ENCODE measurements around the gene ACVR1B. TPM values are rescaled to one million over a fixed set of nuclear protein-coding genes. Genes with fewer than 3 reads are reported as not detected.

ACVR1B gene
- total RNA-seq, 2 donors from 2014 or later, result 20.0 to 22.4 TPM

- peak; percentile 68 for DNase-seq (ENCODE audit: low spot score)
- intact Hi-C loops (cut with DNase I), result loop anchor here in 1 of 2 donors (10.0 kb wide), 1 partner anchor 70 kb away; no protein-coding TSS in a partner anchor
These were observed 36.4 kb upstream of the ACVR1B start for GRCh38 chr12:51915003-51915625.

- peak; percentile 67 for DNase-seq (ENCODE audit: low spot score)
- intact Hi-C loops (cut with DNase I), result loop anchor here in 1 of 2 donors (10.0 kb wide), 1 partner anchor 69 kb away; no protein-coding TSS in a partner anchor
These were observed 35.5 kb upstream of the ACVR1B start for GRCh38 chr12:51915951-51916350.

- peak; percentile 66 for DNase-seq (ENCODE audit: low spot score)
- intact Hi-C loops (cut with DNase I), result loop anchor here in 1 of 2 donors (10.0 kb wide), 1 partner anchor 68 kb away; no protein-coding TSS in a partner anchor
These were observed 34.4 kb upstream of the ACVR1B start for GRCh38 chr12:51917041-51917590.

- DNase-seq (ENCODE audit: low spot score), result no peak
- intact Hi-C loops (cut with DNase I), result loop anchor here in 1 of 2 donors (10.0 kb wide), 1 partner anchor 67 kb away; no protein-coding TSS in a partner anchor
These were observed 33.6 kb upstream of the ACVR1B start for GRCh38 chr12:51917746-51918453.

- intact Hi-C loops (cut with DNase I), result no loop called here
- DNase-seq (ENCODE audit: low spot score), result peak; percentile 31
These were observed 31.5 kb upstream of the ACVR1B start for GRCh38 chr12:51920046-51920445.

- intact Hi-C loops (cut with DNase I), result no loop called here
- peak; percentile 72 for DNase-seq (ENCODE audit: low spot score)
These were observed 30.3 kb upstream of the ACVR1B start for GRCh38 chr12:51921017-51921725.

- peak; percentile 67 for DNase-seq (ENCODE audit: low spot score)
- intact Hi-C loops (cut with DNase I), result no loop called here
These were observed 29.4 kb upstream of the ACVR1B start for GRCh38 chr12:51922146-51922545.

- intact Hi-C loops (cut with DNase I), result no loop called here
These were observed 28.6 kb upstream of the ACVR1B start for GRCh38 chr12:51922762-51923505.

GRCh38 chr12:51923506-51924365 lies 27.8 kb upstream of the ACVR1B start:
- intact Hi-C loops (cut with DNase I), result no loop called here

More at GRCh38 chr12:51922762-51923505, 28.6 kb upstream of the ACVR1B start:
- DNase-seq (ENCODE audit: low spot score), result peak; percentile 86

GRCh38 chr12:51924551-51925319 lies 26.8 kb upstream of the ACVR1B start:
- intact Hi-C loops (cut with DNase I), result no loop called here
- DNase-seq (ENCODE audit: low spot score), result peak; percentile 50

More at GRCh38 chr12:51923506-51924365, 27.8 kb upstream of the ACVR1B start:
- DNase-seq (ENCODE audit: low spot score), result peak; percentile 93

GRCh38 chr12:51925346-51926063 lies 26.0 kb upstream of the ACVR1B start:
- DNase-seq (ENCODE audit: low spot score), result peak; percentile 57
- intact Hi-C loops (cut with DNase I), result no loop called here

- intact Hi-C loops (cut with DNase I), result no loop called here
- DNase-seq (ENCODE audit: low spot score), result peak; percentile 60
These were observed 25.4 kb upstream of the ACVR1B start for GRCh38 chr12:51926064-51926632.

GRCh38 chr12:51926718-51927117 lies 24.8 kb upstream of the ACVR1B start:
- intact Hi-C loops (cut with DNase I), result no loop called here
- DNase-seq (ENCODE audit: low spot score), result peak; percentile 73

- intact Hi-C loops (cut with DNase I), result no loop called here
- DNase-seq (ENCODE audit: low spot score), result peak; percentile 37
These were observed 19.1 kb upstream of the ACVR1B start for GRCh38 chr12:51932218-51933076.

- intact Hi-C loops (cut with DNase I), result no loop called here
- DNase-seq (ENCODE audit: low spot score), result no peak
These were observed 17.4 kb upstream of the ACVR1B start for GRCh38 chr12:51934080-51934479.
